Hematopoietic multipotent progenitor cell treated with erythropoietin and hydrocortisone succinate and interleukin-3 and kit ligand, for 4 days (in vitro differentiated cells): ENCODE results near the gene CD83.

ENCODE experiments used
- DNase-seq: peaks from one replicate; pipeline ENCODE4 v3.0.0-alpha.2; 2015

Gene CD83

GRCh38 chr6:14092316-14092715, 25.3 kb upstream of the CD83 start:
- no peak for DNase-seq

DNA sequence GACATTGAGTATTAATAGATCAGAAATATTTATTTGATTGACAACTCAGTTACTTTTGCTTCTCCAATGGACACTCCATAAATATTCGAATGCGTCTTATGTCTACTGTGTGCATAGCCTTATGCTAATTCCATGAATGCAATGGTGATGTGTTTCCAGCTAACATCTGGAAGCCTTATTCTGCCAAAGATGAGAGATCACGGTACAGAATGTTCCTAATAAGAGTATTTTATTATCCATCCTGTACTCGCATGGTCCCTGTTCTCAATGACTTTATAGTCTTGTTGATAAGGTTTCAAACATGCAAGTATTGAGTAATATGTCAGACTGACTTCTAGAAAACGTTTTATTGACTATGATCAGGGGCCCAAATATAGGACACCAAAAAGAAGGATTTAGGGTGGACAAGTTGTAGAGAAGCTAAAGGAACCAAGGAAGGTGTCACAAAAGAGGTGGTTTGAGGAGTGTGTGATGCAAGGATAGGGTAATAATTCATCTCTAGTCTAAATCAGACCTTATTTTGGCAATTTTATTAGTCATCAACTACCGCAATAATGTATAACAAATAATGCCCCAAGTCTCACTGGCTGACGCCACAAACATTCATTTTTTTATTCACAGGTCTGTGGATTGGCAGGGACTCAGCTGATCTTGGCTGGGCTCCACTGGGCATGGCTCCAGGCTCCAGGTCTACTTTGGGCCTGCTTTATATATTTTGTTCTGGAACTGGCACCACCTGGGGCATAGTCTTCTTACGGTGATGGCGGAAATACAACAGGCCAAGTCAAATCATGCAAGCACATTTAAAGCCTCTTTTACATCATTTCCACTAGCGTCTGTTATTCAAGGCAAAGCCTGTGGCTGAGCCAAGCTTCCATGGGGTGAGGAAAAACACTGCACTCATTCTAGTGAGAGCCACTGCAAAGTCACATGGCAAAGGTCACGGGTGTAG, 24.5 kb upstream of the CD83 start:
- DNase-seq, result no peak

- DNase-seq, result no peak
These were observed 22.9 kb upstream of the CD83 start for GRCh38 chr6:14094721-14095120.

DNA sequence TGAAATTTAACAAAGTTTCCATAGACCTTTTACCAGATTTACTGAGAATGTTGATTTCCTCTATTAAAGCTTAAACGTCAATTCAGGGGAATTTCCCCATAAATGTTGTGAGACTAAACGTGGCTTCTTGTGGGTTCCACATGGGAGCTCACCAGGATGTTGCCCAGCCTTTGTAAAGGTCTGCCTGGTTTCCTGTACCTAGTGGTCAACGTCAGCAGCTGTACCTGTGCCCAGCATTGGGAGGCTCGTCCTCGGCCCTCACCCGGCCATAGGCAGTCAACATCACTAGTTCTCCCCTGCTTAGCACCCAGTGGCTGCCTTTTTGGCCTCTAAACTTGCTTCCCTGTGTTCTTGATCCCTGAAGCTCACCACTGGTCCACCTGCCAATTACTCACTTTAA, 22.1 kb upstream of the CD83 start:
- no peak for DNase-seq

DNA sequence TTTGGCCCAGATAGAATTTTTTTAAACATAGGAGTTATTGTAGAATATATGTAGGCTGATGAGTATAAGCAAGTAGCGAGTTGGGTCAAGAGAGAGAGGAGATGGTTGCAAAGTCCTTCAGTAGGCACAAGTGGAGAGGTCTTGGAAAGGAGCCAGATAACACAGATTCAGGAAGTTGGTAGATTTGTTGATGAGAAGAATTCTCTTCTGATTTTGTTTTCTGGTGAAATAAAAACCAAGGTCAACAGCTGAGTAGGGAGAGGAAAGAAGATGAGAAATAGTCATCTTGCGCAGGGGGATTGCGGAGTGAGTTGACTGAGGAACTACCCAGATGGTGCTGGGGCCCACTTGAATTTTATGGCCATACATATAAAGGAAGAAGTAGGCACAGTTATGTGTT, 17.4 kb upstream of the CD83 start:
- DNase-seq, result peak; percentile 54

- DNase-seq, result no peak
These were observed 16.6 kb upstream of the CD83 start for GRCh38 chr6:14100966-14101365.

- DNase-seq, result no peak
These were observed 15.2 kb upstream of the CD83 start for GRCh38 chr6:14102383-14102782.

DNA sequence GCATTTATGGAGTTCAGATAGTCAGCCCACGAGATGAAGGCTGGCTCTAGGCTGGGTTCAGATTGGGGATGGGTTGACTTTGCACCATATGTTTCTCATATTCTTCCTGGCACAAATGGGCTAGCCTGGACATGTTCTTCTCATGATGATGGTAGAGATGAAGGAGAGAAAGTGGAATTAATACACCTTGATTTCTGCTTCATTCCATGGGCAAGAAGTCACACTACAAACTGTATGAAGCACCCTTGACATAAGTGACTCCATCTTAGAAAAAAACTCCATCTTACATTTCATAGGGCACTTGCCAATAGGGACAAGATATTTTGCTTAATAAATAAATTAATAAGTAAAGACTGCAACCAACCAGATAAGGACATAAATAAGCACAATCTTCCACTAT, 12.0 kb upstream of the CD83 start:
- no peak for DNase-seq

DNA sequence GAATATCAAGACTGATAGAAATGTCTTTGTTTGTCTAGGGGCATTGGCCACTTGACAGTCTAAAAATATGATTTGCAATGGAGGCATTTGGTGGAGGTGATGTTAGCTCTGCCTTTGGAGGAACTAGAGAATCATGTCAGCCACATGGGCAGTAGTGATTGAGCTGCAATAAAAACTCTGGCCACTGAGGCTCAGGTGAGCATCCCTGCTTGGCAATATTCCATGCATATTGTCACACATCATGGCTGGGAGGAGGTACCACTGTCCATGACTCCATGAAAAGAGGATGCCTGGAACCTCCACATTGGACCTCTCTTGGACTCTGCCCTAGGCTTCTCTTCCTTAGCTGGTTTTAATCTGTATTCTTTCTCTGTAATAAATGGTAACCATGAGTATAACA, 10.6 kb upstream of the CD83 start:
- no peak for DNase-seq

GRCh38 chr6:14107711-14108494, 9.7 kb upstream of the CD83 start:
- no peak for DNase-seq

- peak; percentile 90 for DNase-seq
These were observed 8.8 kb upstream of the CD83 start for GRCh38 chr6:14108571-14109410.

DNA sequence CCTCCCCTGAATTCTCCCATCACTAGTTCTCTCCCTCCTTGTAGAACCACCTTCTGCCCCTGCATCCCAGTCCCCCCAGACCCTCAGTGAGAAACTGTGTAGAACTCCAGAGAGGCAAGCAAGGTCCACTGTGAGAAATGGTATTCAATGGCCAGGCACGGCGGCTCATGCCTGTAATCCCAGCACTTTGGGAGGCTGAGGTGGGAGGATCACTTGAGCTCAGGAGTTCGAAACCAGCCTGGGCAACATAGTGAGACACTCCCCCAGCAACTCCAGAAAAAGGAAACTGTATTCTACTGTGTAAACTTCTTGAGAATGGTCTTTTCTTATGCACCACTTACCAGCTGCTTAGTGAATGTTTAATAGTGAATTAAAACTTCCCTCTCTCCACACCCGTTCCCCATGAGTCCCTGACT, 8.2 kb upstream of the CD83 start:
- DNase-seq, result no peak

- DNase-seq, result no peak
These were observed 7.4 kb upstream of the CD83 start for GRCh38 chr6:14110001-14110818.

- peak; percentile 45 for DNase-seq
These were observed 3.6 kb upstream of the CD83 start for GRCh38 chr6:14113976-14114375.

- DNase-seq, result no peak
These were observed 493 bp downstream of the CD83 start for GRCh38 chr6:14118091-14118439.

- DNase-seq, result no peak
These were observed 874 bp downstream of the CD83 start for GRCh38 chr6:14118446-14118845.

GRCh38 chr6:14119784-14120183, 2.2 kb downstream of the CD83 start:
- DNase-seq, result no peak

DNA sequence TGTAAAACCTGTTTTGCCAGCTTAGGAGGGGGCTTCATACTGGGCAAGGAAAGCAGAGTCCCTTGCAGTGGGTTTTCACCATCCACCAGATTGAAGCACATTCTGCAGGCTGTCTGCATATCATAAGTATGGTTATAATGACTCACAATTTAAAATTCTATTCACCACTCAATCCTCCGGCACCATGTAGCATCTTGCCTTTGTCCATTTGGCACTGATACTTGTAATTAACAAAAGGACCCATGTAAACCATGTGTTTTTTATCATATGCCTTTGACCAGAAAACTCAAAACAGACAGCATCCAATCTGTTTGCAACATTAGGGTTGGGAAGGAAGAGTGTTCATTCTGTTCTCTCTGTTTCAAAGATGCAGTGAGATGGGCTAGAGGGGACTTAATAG, 3.0 kb downstream of the CD83 start:
- DNase-seq, result no peak

GRCh38 chr6:14121936-14122344, 4.4 kb downstream of the CD83 start:
- peak; percentile 56 for DNase-seq

- DNase-seq, result peak; percentile 56
These were observed 6.0 kb downstream of the CD83 start for GRCh38 chr6:14123386-14124111.

DNA sequence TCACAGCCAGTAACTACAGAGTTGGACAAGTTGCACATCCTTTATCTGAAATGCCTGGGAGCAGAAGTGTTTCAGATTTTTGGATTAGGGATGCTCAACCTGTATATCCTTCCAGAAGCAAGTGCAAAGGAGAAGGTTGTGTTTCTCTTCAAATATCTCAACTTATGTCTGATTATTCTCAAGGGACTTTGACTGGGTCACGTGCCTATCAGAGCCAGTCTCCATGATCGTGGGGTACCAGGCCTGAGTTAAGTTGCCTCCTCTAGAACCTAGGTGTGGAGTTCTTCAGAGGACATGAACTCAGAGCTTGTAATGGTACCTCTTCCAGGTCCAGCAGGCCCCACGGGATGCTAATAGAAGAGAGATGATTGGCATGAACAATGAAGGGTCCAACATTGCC, 7.8 kb downstream of the CD83 start:
- DNase-seq, result no peak

DNA sequence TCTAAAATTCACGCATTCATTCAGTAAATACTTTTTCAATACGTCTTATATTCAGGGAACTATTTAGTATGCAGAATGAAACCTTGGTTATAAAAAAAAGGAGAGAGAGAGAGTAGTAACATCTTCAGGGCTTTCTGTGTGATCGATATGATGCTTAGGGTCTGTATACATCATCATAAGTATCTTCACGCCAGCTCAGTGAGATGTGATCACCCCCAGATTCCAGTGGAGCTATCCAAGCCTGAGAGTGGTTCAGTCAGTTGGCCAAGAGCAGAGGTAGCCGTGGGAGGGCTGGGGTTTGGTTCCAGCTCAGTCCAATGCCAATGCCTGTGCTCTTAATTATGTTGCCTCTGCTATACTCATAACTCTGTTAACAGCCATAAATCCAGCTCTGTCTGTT, 8.6 kb downstream of the CD83 start:
- DNase-seq, result no peak
